ENCODE results near the gene TMEM61.
A peak's percentile ranks its signal among the peaks of the same experiment; 100 is the strongest.
"Not testable (repeated sequence)": the region's sequence is repeated elsewhere in the genome, so short reads cannot be mapped to it uniquely, and the experiment has no call there.

TMEM61 gene

DNA sequence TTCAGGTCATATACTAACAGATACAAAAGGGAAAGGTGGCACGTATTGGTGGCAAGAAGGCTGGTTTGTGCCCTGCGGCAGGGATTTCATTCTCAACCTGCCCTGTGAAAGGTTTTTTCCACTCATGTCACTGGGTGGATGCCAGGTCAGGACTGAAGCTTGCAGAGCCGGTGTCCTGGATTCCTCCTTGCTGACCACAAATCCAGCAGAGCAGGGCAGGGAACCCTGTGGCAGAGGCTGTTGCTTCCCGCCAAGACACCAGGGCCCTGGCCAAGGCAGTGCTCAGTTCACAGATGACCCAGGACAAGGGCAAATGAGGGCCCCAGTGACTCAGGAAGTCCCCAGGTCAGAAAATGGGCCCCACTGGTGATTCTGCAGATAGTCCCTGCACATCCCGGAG, 34.7 kb downstream of the TMEM61 start:
- no peak overlapping the region for H3K4me3 ChIP-seq (ENCODE audit: low read depth, low read length)
- in situ Hi-C loops (cut with HindIII; ENCODE audit: low sequenced_read_pairs) = no loop called here
- no peak for DNase-seq (ENCODE audit: low read depth, low spot score)
- TF ChIP-seq, protein P1, sequence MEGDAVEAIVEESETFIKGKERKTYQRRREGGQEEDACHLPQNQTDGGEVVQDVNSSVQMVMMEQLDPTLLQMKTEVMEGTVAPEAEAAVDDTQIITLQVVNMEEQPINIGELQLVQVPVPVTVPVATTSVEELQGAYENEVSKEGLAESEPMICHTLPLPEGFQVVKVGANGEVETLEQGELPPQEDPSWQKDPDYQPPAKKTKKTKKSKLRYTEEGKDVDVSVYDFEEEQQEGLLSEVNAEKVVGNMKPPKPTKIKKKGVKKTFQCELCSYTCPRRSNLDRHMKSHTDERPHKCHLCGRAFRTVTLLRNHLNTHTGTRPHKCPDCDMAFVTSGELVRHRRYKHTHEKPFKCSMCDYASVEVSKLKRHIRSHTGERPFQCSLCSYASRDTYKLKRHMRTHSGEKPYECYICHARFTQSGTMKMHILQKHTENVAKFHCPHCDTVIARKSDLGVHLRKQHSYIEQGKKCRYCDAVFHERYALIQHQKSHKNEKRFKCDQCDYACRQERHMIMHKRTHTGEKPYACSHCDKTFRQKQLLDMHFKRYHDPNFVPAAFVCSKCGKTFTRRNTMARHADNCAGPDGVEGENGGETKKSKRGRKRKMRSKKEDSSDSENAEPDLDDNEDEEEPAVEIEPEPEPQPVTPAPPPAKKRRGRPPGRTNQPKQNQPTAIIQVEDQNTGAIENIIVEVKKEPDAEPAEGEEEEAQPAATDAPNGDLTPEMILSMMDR (IDR thresholded peaks at IDR 0.05; ENCODE audit: low read depth, low read length) = no peak

DNA sequence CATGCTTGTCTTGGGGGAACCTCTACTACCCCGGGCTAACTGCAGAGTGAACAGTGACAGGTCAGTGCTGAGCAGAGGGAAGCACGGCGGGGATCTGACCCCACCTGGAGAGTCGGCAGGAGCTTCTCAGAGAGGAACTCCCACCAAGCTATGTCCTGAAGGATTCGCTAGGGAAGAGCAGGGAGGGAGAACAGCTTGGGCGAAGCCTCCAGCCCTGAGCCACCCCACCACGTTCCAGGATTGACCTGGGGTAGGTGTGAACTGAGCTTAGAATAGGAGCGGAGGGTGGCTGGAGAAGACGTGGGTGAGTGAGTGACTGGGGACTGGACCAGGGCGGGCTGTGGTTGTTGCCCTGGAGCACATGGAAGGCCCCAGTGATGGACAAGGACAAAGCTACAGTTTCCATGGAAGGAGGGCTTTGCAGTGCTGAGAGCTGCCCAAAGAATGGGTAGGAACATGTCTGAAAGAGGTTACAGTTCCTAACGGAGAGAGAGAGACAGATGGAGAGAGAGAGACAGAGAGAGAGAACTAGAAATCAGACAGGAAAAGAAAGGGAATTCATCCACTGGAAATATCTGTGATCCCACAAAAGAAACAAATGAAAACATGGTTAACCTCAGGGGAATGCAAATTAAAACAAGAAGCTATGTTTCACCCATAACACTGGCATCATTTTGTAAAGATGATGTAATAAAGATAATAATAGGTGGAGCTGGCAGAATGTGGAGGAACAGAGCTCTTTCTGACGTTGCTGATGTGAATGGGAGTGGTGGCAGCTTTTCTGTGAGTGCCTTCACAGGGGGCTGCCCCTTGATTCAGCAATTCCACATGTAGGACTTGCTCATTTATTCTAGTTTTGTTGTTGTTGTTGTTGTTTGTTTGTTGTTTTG, 35.5 kb downstream of the TMEM61 start:
- TF ChIP-seq, protein P1 (IDR thresholded peaks at IDR 0.05; ENCODE audit: low read depth, low read length) = no peak

DNA sequence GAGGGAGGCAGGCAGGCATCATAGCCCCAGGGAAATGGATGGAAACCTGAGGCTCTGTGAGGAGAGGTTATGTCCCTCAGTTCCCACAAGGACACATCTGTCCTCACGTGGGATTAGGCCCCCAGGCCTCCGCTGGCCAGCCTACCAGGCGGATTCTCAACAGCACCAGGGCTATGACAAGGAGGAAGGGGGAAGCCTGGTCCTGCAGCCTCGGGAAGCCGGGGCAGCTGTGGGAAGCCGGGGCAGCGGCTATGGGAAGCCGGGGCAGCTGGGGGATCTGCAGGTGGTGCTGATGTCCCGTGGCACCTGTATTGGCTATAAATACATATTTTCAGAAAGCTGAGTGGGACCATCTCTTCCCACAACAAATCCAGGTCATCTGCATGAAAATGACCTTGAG, 38.0 kb downstream of the TMEM61 start:
- no peak for DNase-seq (ENCODE audit: low read depth, low spot score)
- no peak overlapping the region for H3K4me3 ChIP-seq (ENCODE audit: low read depth, low read length)
- TF ChIP-seq, protein P1 (IDR thresholded peaks at IDR 0.05; ENCODE audit: low read depth, low read length) = no peak
- in situ Hi-C loops (cut with HindIII; ENCODE audit: low sequenced_read_pairs) = no loop called here

More for the DNA sequence above, 35.5 kb downstream of the TMEM61 start:
- in situ Hi-C loops (cut with HindIII; ENCODE audit: low sequenced_read_pairs) = no loop called here
- H3K4me3 ChIP-seq (ENCODE audit: low read depth, low read length) = no peak overlapping the region
- DNase-seq (ENCODE audit: low read depth, low spot score) = no peak

DNA sequence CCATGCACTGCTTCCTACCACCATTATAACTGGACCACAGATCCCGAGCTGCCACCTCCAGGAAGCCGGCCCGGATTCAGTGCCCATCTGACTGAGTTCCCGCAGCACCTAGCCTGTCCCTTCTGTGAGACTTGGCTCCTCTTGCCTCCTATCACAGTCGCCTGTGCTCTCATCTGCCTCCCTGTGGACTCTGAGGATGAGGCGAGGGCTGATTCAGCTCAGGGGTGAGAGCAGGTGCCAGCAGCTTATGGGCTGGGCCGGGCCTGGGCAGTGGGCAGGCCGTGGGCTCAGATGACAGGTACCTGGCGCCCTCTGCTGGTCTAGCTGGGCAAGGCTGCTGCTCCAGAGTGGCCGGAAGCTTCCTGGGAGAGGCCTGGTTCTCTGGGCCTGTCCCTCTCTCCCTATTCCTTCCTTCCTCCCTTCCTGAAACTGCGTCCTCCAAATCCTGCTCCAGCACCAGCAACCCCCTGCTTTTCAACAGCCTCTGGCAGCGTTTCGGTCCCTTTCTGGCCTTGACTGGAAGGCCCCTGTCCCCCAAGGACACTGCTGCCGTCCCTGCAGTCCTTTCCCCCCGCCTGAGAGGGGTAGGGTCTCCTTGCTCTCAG, 41.6 kb downstream of the TMEM61 start:
- in situ Hi-C loops (cut with HindIII; ENCODE audit: low sequenced_read_pairs) = no loop called here
- H3K4me3 ChIP-seq (ENCODE audit: low read depth, low read length) = no peak overlapping the region
- TF ChIP-seq, protein P1 (IDR thresholded peaks at IDR 0.05; ENCODE audit: low read depth, low read length) = peak; percentile 94
- DNase-seq (ENCODE audit: low read depth, low spot score) = peak; percentile 85

DNA sequence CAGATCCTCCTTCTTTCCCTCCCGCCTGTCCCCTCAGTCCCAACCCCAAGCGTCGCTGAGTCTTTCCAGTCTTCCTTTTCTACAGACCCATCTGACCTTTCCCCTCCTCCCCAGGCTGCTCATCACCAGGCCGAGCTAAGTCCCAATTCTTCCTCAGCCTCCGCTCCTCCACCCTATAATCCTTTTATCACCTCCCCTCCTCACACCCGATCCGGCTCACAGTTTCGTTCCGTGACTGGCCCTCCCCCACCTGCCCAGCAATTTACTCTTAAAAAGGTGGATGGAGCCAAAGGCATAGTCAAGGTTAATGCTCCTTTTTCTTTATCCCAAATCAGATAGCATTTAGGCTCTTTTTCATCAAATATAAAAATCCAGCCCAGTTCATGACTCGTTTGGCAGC, 43.7 kb downstream of the TMEM61 start:
- H3K4me3 ChIP-seq (ENCODE audit: low read depth, low read length); in situ Hi-C loops (cut with HindIII; ENCODE audit: low sequenced_read_pairs); DNase-seq (ENCODE audit: low read depth, low spot score): not testable (repeated sequence)

DNA sequence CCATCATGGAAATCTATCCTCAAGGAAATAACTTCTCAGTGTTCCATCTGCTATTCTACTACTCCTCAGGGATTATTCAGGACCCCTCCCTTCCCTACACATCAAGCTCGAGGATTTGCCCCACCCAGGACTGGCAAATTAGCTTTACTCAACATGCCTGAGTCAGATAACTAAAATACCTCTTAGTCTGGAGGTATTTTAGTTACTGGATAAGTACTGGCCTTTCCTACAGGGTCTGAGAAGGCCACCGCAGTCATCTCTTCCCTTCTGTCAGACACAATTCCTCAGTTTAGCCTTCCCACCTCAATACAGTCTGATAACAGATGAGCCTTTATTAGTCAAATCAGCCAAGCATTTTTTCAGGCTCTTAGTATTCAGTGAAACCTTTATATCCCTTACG, 46.3 kb downstream of the TMEM61 start:
- H3K4me3 ChIP-seq (ENCODE audit: low read depth, low read length); in situ Hi-C loops (cut with HindIII; ENCODE audit: low sequenced_read_pairs); DNase-seq (ENCODE audit: low read depth, low spot score): not testable (repeated sequence)

DNA sequence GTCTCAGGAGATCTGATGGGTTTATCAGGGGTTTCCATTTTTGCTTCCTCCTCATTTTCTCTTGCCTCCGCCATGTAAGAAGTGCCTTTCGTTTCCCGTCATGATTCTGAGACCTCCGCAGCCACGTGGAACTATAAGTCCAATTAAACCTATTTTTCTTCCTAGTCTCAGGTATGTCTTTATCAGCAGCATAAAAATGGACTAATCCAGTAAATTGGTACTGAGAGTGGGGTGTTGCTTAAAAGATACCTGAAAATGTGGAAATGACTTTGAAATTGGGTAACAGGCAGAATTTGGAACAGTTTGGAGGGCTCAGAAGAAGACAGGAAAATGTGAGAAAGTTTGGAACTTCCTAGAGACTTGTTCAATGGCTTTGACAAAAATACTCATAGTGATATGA, 50.7 kb downstream of the TMEM61 start:
- H3K4me3 ChIP-seq (ENCODE audit: low read depth, low read length); in situ Hi-C loops (cut with HindIII; ENCODE audit: low sequenced_read_pairs); DNase-seq (ENCODE audit: low read depth, low spot score): not testable (repeated sequence)

DNA sequence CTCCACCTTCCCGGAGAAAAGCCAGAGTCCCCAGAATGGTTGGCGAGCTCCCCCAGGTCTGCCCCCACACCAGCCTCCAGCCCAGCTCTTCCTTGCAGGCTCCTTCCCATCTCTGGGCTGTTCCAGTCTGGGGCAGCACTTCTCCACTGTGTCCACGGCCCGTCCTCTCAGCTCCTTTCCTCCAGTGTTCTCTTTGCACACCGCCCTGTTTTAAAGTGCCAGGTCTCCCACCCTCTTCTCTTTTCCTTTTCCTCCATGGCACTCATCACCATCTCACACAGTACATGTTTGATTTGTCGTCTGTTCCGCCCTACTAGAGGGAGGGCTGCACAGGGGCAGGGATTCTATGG, 52.8 kb downstream of the TMEM61 start:
- TF ChIP-seq, protein P1 (IDR thresholded peaks at IDR 0.05; ENCODE audit: low read depth, low read length) = no peak
- no peak for DNase-seq (ENCODE audit: low read depth, low spot score)
- H3K4me3 ChIP-seq (ENCODE audit: low read depth, low read length) = no peak overlapping the region
- in situ Hi-C loops (cut with HindIII; ENCODE audit: low sequenced_read_pairs) = no loop called here
